ENCODE data around the gene MMAA.
"Not testable (repeated sequence)": the region's sequence is repeated elsewhere in the genome, so short reads cannot be mapped to it uniquely, and the experiment has no call there.

The MMAA gene

DNA sequence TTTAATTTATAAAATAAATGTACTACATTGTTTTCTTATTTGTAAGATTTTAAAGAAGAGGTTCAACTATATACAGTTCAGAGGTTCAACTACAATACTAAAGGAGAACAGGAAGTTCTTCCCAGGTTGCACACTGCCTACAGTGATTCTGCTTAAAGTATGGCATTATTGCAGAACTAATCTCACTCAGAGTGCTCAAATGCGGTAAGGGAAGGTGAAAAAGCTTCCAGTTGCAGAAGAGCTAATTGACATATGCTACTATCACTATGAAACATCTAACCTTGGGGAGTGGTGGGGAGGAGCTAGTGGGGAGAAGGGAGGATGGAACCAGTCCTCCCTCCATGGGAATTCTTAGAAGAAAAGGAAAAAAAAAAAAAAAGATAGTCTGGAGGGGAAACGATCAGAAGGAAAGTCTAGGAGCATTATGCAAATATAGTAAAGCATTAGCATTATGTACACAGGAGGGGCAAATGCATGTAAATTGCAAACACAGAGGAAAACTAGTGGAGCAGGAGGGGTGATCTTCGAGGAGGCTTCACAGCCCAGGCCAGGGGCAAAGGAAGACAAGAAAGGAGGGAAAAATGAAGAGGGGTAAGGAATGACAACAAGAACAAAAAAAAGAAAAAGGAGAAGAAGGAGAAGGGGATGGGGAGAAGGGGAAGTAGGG, 32.0 kb upstream of the MMAA start:
- Histone ChIP-seq H3K27me3 (ENCODE audit: insufficient read depth, low read length, poor library complexity) (no peaks in the 10 kb centered on the region), H3K4me2 (ENCODE audit: insufficient read depth, low read length) (no peak overlapping the region), H3K4me3 (ENCODE audit: low read depth in 1 of 2, low read length in 2 of 2) (no peak overlapping the region), H4K20me1 (ENCODE audit: insufficient read depth, low read length) (no peaks in the 10 kb centered on the region), H3K9ac (ENCODE audit: low read depth, low read length) (no peak overlapping the region), H3K4me1 (ENCODE audit: insufficient read depth, low read length) (no peaks in the 10 kb centered on the region), H3K9me3 (ENCODE audit: insufficient read depth, low read length, severe bottlenecking) (no peaks in the 10 kb centered on the region), H2AFZ (ENCODE audit: low read depth, low read length) (no peak overlapping the region), H3K36me3 (ENCODE audit: insufficient read depth, low read length) (no peaks in the 10 kb centered on the region), H3K27ac (ENCODE audit: low read length) (no peak overlapping the region), H3K79me2 (ENCODE audit: insufficient read depth, low read length) (no peaks in the 10 kb centered on the region)
- ATAC-seq (ENCODE audit: insufficient read depth, low read depth) (no peak), DNase-seq (no peak)
- TF ChIP-seq EZH2 (IDR thresholded peaks at IDR 0.05; ENCODE audit: borderline replicate concordance, low read depth, low read length, severe bottlenecking) = no peak
- TF ChIP-seq, protein P1, sequence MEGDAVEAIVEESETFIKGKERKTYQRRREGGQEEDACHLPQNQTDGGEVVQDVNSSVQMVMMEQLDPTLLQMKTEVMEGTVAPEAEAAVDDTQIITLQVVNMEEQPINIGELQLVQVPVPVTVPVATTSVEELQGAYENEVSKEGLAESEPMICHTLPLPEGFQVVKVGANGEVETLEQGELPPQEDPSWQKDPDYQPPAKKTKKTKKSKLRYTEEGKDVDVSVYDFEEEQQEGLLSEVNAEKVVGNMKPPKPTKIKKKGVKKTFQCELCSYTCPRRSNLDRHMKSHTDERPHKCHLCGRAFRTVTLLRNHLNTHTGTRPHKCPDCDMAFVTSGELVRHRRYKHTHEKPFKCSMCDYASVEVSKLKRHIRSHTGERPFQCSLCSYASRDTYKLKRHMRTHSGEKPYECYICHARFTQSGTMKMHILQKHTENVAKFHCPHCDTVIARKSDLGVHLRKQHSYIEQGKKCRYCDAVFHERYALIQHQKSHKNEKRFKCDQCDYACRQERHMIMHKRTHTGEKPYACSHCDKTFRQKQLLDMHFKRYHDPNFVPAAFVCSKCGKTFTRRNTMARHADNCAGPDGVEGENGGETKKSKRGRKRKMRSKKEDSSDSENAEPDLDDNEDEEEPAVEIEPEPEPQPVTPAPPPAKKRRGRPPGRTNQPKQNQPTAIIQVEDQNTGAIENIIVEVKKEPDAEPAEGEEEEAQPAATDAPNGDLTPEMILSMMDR (IDR thresholded peaks at IDR 0.05; ENCODE audit: borderline replicate concordance, extremely low read depth, low read length, poor library complexity, severe bottlenecking) = no peak

DNA sequence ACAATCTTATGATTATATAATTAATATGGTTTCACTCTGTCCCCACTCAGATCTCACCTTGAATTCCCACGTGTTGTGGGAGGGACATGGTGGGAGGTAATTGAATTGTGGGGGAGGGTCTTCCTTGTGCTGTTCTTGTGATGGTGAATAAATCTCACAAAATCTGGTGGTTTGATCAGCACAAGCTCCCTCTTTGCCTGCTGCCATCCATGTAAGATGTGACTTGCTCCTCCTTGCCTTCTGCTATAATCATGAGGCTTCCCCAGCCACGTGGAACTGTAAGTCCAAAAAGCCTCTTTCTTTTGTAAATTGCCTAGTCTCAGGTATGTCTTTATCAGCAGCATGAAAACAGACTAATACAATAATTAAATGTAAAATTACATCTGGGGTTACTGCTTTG, 29.8 kb upstream of the MMAA start:
- H3K27ac ChIP-seq (ENCODE audit: low read length); H2AFZ ChIP-seq (ENCODE audit: low read depth, low read length); H3K9ac ChIP-seq (ENCODE audit: low read depth, low read length); DNase-seq; H3K9me3 ChIP-seq (ENCODE audit: insufficient read depth, low read length, severe bottlenecking); H3K4me2 ChIP-seq (ENCODE audit: insufficient read depth, low read length); H4K20me1 ChIP-seq (ENCODE audit: insufficient read depth, low read length); H3K27me3 ChIP-seq (ENCODE audit: insufficient read depth, low read length, poor library complexity); H3K36me3 ChIP-seq (ENCODE audit: insufficient read depth, low read length); H3K79me2 ChIP-seq (ENCODE audit: insufficient read depth, low read length); H3K4me3 ChIP-seq (ENCODE audit: low read depth in 1 of 2, low read length in 2 of 2); ATAC-seq (ENCODE audit: insufficient read depth, low read depth); H3K4me1 ChIP-seq (ENCODE audit: insufficient read depth, low read length): not testable (repeated sequence)

DNA sequence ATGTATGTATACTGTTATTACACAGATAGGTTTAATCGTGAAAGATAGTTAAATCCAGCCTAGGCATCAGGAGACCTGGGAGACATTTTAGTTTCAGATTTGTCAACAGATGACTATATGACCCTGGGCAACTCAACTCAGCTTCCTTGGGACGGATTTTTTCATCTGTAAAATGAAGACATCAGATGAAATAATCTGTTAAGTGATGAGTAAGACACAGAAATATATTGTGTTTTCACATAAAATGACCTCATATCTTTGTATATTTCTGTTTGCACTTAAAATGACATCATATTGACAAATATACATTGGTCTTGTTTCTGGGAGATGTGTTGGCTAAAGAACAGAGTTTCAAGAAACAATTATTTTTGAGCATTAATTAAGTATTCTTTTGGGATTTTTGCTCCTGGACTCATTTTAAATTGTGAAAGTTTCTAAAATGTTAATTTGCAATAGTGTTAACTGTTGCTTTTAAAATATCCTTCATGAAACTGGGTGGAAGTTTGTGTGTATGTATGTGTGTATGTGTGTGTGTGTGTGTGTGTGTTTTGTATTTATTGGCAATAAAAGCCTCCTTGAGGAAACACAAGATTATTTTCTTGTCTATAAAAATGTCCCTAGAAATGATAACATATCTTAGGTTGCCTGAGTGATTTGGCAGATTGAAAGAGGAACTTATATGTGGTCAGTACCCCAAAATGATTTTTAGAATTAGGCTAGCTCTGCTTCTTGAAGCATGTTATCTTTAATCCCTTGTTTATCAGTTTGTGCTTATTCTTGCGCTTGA, 29.1 kb upstream of the MMAA start:
- DNase-seq = no peak
- H3K4me2 ChIP-seq (ENCODE audit: insufficient read depth, low read length) = no peak overlapping the region
- no peaks in the 10 kb centered on the region for H3K4me1 ChIP-seq (ENCODE audit: insufficient read depth, low read length)
- no peak overlapping the region for H3K27ac ChIP-seq (ENCODE audit: low read length)
- no peaks in the 10 kb centered on the region for H3K9me3 ChIP-seq (ENCODE audit: insufficient read depth, low read length, severe bottlenecking)
- H3K36me3 ChIP-seq (ENCODE audit: insufficient read depth, low read length) = no peaks in the 10 kb centered on the region
- no peaks in the 10 kb centered on the region for H3K27me3 ChIP-seq (ENCODE audit: insufficient read depth, low read length, poor library complexity)
- no peaks in the 10 kb centered on the region for H3K79me2 ChIP-seq (ENCODE audit: insufficient read depth, low read length)
- no peak overlapping the region for H3K4me3 ChIP-seq (ENCODE audit: low read depth in 1 of 2, low read length in 2 of 2)
- no peaks in the 10 kb centered on the region for H4K20me1 ChIP-seq (ENCODE audit: insufficient read depth, low read length)
- TF ChIP-seq, protein P1 (IDR thresholded peaks at IDR 0.05; ENCODE audit: borderline replicate concordance, extremely low read depth, low read length, poor library complexity, severe bottlenecking) = no peak
- TF ChIP-seq EZH2 (IDR thresholded peaks at IDR 0.05; ENCODE audit: borderline replicate concordance, low read depth, low read length, severe bottlenecking) = no peak
- no peak for ATAC-seq (ENCODE audit: insufficient read depth, low read depth)
- no peak overlapping the region for H3K9ac ChIP-seq (ENCODE audit: low read depth, low read length)
- no peak overlapping the region for H2AFZ ChIP-seq (ENCODE audit: low read depth, low read length)

DNA sequence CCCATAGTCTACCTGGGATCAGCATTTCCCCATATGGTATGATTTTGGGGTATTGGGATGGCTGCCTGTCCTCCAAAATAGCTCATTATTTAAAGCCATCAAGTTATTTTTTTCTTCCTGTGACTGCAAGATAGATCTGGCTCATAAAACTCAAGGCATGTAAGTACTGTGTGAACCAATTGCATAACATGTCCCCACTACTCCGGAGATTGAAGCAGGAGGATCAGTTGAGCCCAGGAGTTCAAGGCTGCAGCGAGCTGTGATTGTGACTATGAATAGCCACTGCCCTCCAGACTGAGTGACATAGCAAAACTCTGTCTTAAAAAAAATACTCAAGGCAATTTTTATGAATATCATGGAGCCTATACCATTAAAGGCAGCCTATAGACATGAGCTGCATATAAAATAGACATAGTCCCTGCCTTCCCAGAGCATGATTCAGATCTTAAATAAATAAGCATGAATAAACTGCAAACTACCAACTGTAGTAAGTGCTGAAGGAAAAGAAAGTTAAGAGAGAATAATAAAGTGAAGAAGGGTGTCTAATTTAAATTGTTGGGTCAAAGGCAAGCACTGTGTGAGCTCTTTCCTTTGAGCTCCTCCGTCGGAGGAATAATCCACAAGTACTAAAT, 16.9 kb upstream of the MMAA start:
- Histone ChIP-seq H3K4me2 (ENCODE audit: insufficient read depth, low read length) (no peak overlapping the region), H3K36me3 (ENCODE audit: insufficient read depth, low read length) (no peaks in the 10 kb centered on the region), H3K27me3 (ENCODE audit: insufficient read depth, low read length, poor library complexity) (no peaks in the 10 kb centered on the region), H3K9ac (ENCODE audit: low read depth, low read length) (no peak overlapping the region), H3K4me3 (ENCODE audit: low read depth in 1 of 2, low read length in 2 of 2) (no peak overlapping the region), H3K79me2 (ENCODE audit: insufficient read depth, low read length) (no peaks in the 10 kb centered on the region), H4K20me1 (ENCODE audit: insufficient read depth, low read length) (no peaks in the 10 kb centered on the region), H3K27ac (ENCODE audit: low read length) (no peak overlapping the region), H3K9me3 (ENCODE audit: insufficient read depth, low read length, severe bottlenecking) (peaks cover 3% of the 10 kb centered on the region), H3K4me1 (ENCODE audit: insufficient read depth, low read length) (no peaks in the 10 kb centered on the region), H2AFZ (ENCODE audit: low read depth, low read length) (no peak overlapping the region)
- DNase-seq (no peak), ATAC-seq (ENCODE audit: insufficient read depth, low read depth) (no peak)
- no peak for TF ChIP-seq EZH2 (IDR thresholded peaks at IDR 0.05; ENCODE audit: borderline replicate concordance, low read depth, low read length, severe bottlenecking)
- TF ChIP-seq, protein P1 (IDR thresholded peaks at IDR 0.05; ENCODE audit: borderline replicate concordance, extremely low read depth, low read length, poor library complexity, severe bottlenecking) = no peak

All from DND-41 (cell line).